Right lobe of liver (tissue), 4 donors: ENCODE measurements around the gene IL1A.

Experiments used
- CTCF ChIP-seq, 4 donors: fragments of 200-600 bp in 3 of 4; fragments of 450-650 bp in 1 of 4; IDR thresholded peaks; one replicate each; pipeline versions ENCODE4 v1.5.1 to v1.8.0; 2016 to 2022; ENCODE audit warnings: antibody characterized with exemption in 4 of 4, mild to moderate bottlenecking in 2 of 4
- POLR2A ChIP-seq: fragments of 450-650 bp; IDR thresholded peaks from one replicate; pipeline ENCODE4 v1.6.1; 2017; ENCODE audit warnings: antibody characterized with exemption, mild to moderate bottlenecking
- donor health status: DM: no; HTN: no; CAD: no.
- donor health status: DM: no; HTN: no; CAD: no.
- donor health status: DM: no; HTN: yes; CAD: no.

- TF ChIP-seq CTCF (IDR thresholded peaks at IDR 0.05) (no peak), POLR2A (no peak)
Observed at GRCh38 chr2:112728378-112729175, 55.7 kb downstream of the IL1A start.
